ENCODE data around the gene WDTC1.

DNA sequence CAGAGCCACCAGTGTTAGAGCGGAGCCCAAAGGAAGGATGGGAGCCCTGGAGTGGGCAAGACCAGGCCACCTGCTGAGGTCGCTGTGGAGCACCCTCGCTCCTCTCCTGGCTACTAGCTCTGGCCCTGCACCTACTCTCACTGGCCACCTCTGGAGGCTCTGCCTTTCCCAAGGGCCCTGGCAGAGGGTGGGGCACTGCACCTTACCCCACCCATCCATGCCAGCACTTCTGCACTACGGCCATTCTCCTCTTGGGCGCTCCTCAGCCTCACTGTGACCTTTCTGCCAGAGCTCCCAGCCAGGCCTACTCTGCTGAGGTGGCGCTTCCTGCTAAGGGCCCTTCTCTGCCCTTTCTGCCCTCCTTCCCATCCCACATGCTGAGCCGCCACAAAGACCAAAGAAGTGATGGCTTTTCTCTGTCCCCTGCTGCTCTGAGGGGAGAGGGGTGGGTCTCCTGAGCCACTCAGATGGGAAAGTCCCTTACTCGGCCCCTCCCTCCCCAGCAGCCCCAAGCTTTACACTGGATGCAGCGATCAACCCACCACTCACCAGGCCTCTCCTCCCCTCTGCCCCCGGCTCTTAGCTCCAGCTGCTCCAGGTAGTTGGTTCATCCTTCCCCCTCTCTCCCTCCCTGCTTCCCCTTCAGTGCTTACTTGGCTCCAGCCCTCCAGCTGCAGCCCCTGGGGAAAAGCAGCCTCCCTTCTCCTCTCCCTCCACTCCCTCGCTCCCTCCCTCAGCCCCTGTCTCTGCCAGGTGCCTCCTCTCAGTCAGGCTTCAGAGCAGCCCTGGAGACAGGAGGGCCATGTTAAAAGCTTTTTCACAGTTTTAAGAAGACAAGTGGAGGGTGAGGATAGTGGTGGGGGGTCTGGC is 72.7 kb downstream of the WDTC1 start:
- TF ChIP-seq TAF1 (IDR thresholded peaks at IDR 0.05; ENCODE audit: borderline replicate concordance, insufficient read depth, low read length) (no peak), POLR2AphosphoS5 (IDR thresholded peaks at IDR 0.05; ENCODE audit: low read depth, low read length) (no peak)

Data from PFSK-1 (cell line).